ENCODE results near the gene DUSP22. TPM values are rescaled to one million over a fixed set of nuclear protein-coding genes. Genes with fewer than 3 reads are reported as not detected.

DUSP22 gene
- total RNA-seq, 1 experiment from 2014 or later, result 25.0 TPM

- Histone ChIP-seq H3K4me2 (ENCODE audit: insufficient read depth, insufficient read length, low read length) (no peak overlapping the region), H3K27ac (ENCODE audit: insufficient read length, low read depth, low read length) (no peak overlapping the region), H2BK120ac (ENCODE audit: low read depth, low read length, poor library complexity, severe bottlenecking) (no peak overlapping the region), H3K4ac (ENCODE audit: low read depth, low read length) (no peak overlapping the region), H2AK5ac (ENCODE audit: insufficient read length, low read length) (no peak overlapping the region), H3K9ac (ENCODE audit: extremely low read depth, insufficient read length, low read length) (no peak overlapping the region), H4K91ac (ENCODE audit: insufficient read length, low read depth, low read length) (no peak overlapping the region), H3K9me3 (ENCODE audit: control insufficient read depth, low read depth, low read length) (peaks cover 77% of the 10 kb centered on the region), H3K4me1 (ENCODE audit: insufficient read depth, low read length) (no peaks in the 10 kb centered on the region), H2BK20ac (ENCODE audit: low read depth, low read length, poor library complexity, severe bottlenecking) (no peak overlapping the region), H3K23me2 (ENCODE audit: insufficient read length, low read depth, low read length, poor library complexity, severe bottlenecking) (no peaks in the 10 kb centered on the region), H3K79me2 (ENCODE audit: insufficient read depth, low read length) (no peaks in the 10 kb centered on the region), H3K23ac (ENCODE audit: insufficient read length, low read depth, low read length) (no peak overlapping the region), H3K14ac (ENCODE audit: insufficient read depth, low read length) (no peak overlapping the region), H3K27me3 (ENCODE audit: insufficient read depth, low read length) (no peaks in the 10 kb centered on the region), H2AFZ (ENCODE audit: low read length) (no peak overlapping the region), H2BK15ac (ENCODE audit: low read depth, low read length) (no peak overlapping the region), H3K18ac (ENCODE audit: insufficient read length, low read depth, low read length) (no peak overlapping the region), H4K5ac (ENCODE audit: insufficient read length, low read depth, low read length) (no peak overlapping the region), H2BK12ac (ENCODE audit: insufficient read length, low read depth, low read length) (no peak overlapping the region), H3T11ph (ENCODE audit: low read length) (no peak overlapping the region), H2BK5ac (ENCODE audit: insufficient read length, low read length) (no peak overlapping the region), H4K8ac (replicated peaks; ENCODE audit: insufficient read length, low read depth, low read length) (no peak overlapping the region), H3K56ac (ENCODE audit: insufficient read length, low read depth, low read length) (no peak overlapping the region), H3K79me1 (ENCODE audit: insufficient read depth, low read depth, low read length, poor library complexity, severe bottlenecking) (no peaks in the 10 kb centered on the region), H4K20me1 (ENCODE audit: control insufficient read depth, insufficient read depth, insufficient read length) (no peaks in the 10 kb centered on the region)
- Mint-ChIP-seq H3K4me1 (no peaks in the 10 kb centered on the region), H3K9me3 (peaks cover 93 to 99% of the 10 kb centered on the region in 2 experiments), H3K27ac (no peak overlapping the region), H3K4me3 (no peak overlapping the region), H3K36me3 (ENCODE audit: insufficient read depth in 1 of 3, low read depth in 3 of 3) (peaks cover 16 to 24% (median 20%) of the 10 kb centered on the region in 3 experiments), H3K27me3 (ENCODE audit: low read depth) (peaks cover 9% of the 10 kb centered on the region)
- TF ChIP-seq CTCF (conservative IDR thresholded peaks at IDR 0.05), result no peak
- WGBS (ENCODE audit: extremely low coverage, insufficient read length, low lambda C conversion rate), result no CpG with 5 or more reads among the region's 8 CpGs
- no peak for DNase-seq
Measured at GRCh38 chr6:358847-359246, 66.6 kb downstream of the DUSP22 start.

Measured in H9 (cell line).